Measurements from ENCODE around the gene CACYBP. TPM values are rescaled to one million over a fixed set of nuclear protein-coding genes. Genes with fewer than 3 reads are reported as not detected.
A peak's percentile ranks its signal among the peaks of the same experiment; 100 is the strongest.
"Not testable (repeated sequence)": the region's sequence is repeated elsewhere in the genome, so short reads cannot be mapped to it uniquely, and the experiment has no call there.

Gene CACYBP
- total RNA-seq, 1 donor from 2014 or later: 107 TPM

DNA sequence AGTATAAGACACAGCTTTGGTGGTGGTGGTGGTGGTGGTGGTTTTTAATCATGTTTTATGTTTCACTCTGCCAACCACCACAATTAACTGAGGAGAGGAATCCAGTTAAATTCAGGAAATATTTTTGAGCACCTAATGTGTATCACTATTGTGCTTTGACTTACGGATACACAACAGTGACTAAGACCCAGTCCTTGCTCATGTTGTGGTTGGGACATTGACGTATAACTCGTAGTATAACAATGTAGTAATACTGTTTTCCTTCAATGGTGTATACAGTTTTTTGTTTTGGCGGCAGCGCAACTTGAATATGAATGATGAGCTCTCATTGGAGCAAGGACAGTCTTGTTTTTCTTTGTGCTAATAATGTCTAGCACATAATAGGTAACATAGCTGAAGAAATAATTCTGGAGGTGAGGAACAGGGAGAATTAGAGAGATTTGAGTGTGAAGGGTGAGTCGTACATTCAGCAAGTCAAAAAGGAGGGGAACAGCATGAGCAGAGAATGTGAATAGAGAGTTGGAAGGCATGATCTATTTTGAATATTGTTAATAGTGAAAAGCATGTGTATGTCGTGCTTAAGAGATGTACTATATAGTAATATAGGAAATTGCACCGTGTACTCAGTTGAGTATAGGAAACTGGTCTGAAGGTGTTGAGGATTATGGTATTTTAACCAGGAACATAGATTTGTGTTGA is 5.5 kb downstream of the CACYBP start:
- DNase-seq (ENCODE audit: low read depth): no peak

DNA sequence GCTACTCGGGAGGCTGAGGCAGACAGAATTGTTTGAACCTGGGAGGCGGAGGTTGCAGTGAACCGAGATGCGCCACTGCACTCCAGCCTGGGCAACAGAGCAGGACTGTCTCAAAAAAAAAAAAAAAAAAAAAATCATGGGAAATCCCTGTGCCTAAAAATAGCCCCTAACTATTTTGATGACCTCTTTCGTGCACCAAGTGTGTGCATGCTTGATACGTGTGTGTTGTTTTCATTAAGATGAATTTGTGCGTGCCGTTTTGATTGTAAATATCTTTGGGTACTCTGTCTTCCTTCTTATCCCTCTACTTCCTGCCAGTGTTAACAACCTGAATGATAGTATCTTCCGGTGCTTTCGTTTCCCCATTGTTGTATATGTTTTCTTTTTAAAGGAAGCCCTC is 9.8 kb downstream of the CACYBP start:
- DNase-seq (ENCODE audit: low read depth): no peak

GRCh38 chr1:175013445-175013844 is 13.7 kb downstream of the CACYBP start:
- DNase-seq (ENCODE audit: low read depth): no peak

- DNase-seq (ENCODE audit: low read depth): no peak
Measured at GRCh38 chr1:175015243-175015642, 15.5 kb downstream of the CACYBP start.

DNA sequence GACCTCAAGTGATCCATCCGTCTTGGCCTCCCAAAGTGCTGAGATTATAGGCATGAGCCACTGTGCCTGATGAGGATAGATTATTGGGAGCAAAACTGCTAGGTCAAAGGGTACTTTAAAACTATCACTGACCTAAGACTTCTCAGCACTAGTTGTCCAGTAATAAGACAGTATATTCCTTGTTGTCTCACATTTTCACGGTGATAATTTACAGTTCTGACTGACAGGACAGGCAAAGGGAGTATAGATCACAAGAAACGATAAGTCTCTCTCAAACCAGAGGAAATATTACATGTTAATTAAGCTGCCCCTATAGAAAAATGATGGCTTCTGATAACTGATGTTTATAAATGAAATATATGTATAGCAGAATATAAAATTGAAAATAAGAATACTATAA is 19.8 kb downstream of the CACYBP start:
- no peak for DNase-seq (ENCODE audit: low read depth)

DNA sequence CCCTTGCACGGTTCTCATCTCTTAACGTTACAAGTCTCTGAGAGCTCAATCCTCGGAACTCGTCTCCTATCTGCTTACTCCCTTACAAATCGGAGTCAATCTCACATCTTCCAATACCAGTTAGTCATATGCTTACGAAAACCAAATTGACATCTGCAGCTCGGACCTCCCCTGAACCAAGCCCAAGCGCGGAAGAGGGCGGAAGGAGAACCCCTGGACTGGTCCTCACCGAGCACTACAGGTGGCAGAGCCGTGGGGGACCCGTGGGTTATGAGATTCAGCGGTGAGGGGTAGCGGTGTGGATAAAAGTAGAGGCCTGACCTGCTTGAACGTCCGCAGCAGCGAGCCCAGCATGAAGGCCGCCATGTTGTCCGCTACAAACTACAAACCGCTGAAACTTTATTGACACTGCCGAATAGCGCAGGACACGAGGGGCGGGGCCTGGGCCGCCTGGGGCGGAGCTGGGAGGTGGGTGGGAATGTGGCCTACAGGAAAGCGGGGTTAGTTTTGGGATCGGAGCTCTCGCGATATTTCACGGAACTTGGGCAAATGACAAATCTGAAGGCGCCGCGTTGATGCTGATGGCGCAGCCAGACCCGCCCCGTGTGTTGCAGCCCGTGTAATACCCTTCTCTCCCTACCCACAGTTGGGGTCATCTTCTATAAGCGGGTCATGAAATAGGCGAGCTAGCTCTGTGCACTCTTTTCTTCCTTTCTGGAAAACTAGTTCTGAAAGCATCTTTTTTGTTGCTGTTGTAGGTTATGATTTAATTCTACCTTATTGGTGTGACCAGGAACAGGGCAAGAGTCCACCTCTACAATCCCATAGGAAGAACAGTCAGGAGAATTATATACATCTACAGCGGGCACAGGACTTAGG is 23.5 kb downstream of the CACYBP start, which contains the start of gene MRPS14:
Gene MRPS14 (minus strand): TSS at position 383 of the 879 bp plus-strand sequence. CDS start 17 bp downstream, at position 366.
- DNase-seq (ENCODE audit: low read depth): peak; percentile 98

DNA sequence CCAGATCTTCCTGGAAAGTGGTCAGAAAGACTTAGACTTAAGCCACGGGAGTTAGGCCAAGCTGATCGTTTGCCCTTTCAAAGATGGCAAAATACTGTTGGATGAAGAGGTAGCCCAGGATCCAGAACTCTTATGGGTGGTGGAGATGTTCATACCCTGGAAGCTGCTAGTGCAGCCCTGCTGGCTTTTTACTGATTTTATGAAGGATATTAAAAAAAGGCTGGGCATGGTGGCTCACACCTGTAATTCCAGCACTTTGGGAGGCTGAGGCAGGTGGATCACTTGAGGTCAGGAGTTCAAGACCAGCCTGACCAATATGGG is 24.1 kb downstream of the CACYBP start:
- not testable (repeated sequence) for DNase-seq (ENCODE audit: low read depth)

GRCh38 chr1:175024773-175025172 is 25.0 kb downstream of the CACYBP start:
- no peak for DNase-seq (ENCODE audit: low read depth)

- no peak for DNase-seq (ENCODE audit: low read depth)
Measured at GRCh38 chr1:175033953-175034352, 34.2 kb downstream of the CACYBP start.

DNA sequence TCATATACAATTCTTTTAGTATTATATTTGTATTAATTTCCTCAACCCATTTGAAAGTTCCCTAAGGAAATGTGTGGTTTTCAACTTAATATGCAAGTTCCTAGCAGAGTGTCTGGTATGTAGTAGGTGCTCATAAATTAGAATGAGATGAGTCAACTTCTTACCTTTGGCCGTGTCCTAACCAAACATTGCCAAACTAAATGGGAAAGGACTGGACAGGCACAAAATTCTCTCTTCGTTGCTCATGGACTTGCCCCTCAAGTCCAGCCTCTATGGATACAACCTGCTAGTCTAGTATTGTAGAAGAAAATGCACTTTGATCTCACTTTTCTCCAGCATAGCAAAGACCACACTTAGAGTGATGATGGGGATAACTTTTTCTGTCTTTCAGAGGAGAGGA is 35.0 kb downstream of the CACYBP start:
- DNase-seq (ENCODE audit: low read depth): no peak

GRCh38 chr1:175035865-175036264 is 36.1 kb downstream of the CACYBP start:
- peak; percentile 29 for DNase-seq (ENCODE audit: low read depth)

DNA sequence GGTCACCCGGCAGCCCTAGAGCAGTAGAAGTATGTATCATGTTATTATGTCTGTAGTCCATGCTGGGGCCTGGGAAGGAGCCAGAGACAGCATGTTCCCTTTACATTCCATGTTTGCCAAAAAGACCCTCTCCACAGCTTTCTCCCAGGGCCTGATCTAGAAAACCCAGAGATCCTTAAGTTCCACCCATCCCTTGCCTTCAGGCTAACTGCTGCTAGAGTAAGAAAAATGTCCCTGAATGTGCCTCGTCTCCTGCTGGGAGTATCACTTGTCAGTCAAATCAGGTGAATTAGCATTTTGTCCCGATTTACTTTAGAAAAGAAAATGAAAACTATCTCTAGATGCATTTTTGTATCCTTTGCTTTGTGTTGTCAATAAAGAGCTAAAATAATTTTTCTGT is 36.7 kb downstream of the CACYBP start:
- DNase-seq (ENCODE audit: low read depth): no peak

DNA sequence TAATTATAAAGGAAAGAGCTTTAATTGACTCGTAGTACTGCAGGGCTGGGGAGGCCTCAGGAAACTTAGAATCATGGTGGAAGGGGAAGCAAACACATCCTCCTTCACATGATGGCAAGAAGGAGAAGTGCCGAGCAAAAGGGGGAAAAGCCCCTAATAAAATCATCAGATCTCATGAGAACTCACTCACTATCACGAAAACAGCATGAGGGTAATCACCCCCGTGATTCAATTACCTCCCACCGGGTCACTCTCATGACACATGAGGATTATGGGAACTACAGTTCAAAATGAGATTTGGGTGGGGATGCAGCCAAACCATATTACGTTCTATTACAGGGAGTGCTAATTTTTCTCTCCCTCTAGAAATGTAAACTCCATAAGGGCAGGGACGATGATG is 37.7 kb downstream of the CACYBP start:
- no peak for DNase-seq (ENCODE audit: low read depth)

- no peak for DNase-seq (ENCODE audit: low read depth)
Measured at GRCh38 chr1:175040324-175040879, 40.7 kb downstream of the CACYBP start.

- DNase-seq (ENCODE audit: low read depth): no peak
Measured at GRCh38 chr1:175042650-175043049, 42.9 kb downstream of the CACYBP start.

GRCh38 chr1:175043824-175044223 is 44.1 kb downstream of the CACYBP start:
- no peak for DNase-seq (ENCODE audit: low read depth)

DNA sequence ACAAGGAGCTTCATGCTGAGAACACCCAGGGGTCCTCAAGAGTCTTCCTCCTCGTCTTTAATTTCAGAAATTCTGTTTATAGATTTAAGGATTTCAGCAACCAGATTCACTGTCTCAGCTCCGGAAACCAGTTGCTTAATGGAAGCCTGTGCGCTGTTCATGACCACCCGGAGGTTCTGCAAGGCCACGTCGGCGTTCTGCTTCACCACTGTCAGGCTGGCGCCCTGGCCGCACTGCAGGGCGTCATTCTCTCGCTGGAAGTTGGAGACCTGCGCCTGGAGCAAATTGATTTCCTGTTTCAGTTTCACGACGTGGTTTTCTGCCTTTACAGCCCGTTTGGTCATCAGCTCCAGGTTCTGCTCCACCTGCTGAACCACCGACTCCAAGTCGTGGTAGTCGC is 44.8 kb downstream of the CACYBP start:
- DNase-seq (ENCODE audit: low read depth): not testable (repeated sequence)

- DNase-seq (ENCODE audit: low read depth): no peak
Measured at GRCh38 chr1:175045097-175045496, 45.4 kb downstream of the CACYBP start.

GRCh38 chr1:175045519-175045918 is 45.8 kb downstream of the CACYBP start:
- no peak for DNase-seq (ENCODE audit: low read depth)

- no peak for DNase-seq (ENCODE audit: low read depth)
Measured at GRCh38 chr1:175050992-175051391, 51.2 kb downstream of the CACYBP start.

DNA sequence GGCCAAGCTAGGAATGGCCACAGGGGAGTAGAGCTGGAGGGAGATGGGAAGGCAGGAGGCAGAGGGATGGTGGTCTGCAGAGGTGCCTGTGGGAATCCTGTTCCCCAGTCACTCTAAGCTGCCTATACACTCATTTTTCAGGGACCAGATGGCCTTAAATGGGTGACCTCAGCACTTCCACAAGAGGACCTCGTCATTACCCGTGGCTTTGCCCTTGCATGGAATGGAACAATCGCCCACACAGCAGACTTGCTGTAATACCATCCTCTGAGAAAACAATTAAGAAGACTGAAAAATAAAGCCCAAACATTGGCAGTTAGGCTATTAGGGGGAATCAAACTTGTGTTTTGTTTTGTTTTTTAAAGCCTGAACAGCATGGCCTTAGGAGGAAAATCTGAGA is 55.0 kb downstream of the CACYBP start:
- DNase-seq (ENCODE audit: low read depth): no peak
